Activated naive CD4-positive, alpha-beta T cell (primary cell): Measurements from ENCODE around the gene TAF3.

ENCODE experiments used
- DNase-seq, 4 experiments: peaks; one replicate each; lab custom pipeline; 2025; lab: John Stamatoyannopoulos, UW

TAF3 gene

GRCh38 chr10:8035006-8035640 lies 216.8 kb downstream of the TAF3 start:
- DNase-seq: no peak

DNA sequence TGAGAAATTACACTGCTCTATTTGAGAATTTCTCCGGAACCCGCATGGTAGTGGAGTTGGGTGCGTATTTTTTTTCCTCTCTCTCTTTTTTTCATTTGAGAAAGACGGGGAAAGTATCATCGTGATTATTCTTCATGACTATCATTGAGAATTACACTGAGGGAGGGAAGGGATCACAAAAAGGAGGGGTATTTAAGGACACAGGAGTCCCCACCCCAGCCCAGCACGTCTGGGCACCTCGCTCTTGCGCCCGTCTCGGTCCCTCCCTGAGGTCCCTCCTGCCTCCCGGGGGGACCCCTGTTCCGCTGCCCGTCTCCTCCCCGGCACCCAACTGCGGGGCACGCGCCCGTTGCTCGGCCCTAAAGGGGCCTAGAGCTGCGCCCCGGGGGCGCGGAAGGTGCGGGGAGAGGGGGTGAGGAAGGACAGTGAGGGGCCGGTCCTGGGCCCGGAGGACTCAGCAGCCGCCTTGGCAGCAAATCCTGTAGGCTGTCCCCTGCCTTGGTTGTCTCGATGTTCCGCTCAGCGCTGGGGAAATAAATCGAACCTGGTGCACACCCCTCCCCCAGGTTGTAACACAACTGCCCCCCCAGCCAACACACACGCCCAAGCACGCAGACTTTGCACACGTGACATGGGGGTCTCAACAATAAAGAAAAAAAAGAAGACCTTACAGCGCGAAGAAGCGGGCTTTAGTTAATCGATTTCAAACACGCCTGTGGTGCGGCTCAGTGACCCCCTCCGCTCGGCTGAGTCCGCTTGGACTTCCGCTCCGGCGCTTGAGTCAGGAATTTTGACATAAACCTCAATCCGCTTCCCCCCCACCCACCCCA lies 217.6 kb downstream of the TAF3 start:
- DNase-seq: no peak

DNA sequence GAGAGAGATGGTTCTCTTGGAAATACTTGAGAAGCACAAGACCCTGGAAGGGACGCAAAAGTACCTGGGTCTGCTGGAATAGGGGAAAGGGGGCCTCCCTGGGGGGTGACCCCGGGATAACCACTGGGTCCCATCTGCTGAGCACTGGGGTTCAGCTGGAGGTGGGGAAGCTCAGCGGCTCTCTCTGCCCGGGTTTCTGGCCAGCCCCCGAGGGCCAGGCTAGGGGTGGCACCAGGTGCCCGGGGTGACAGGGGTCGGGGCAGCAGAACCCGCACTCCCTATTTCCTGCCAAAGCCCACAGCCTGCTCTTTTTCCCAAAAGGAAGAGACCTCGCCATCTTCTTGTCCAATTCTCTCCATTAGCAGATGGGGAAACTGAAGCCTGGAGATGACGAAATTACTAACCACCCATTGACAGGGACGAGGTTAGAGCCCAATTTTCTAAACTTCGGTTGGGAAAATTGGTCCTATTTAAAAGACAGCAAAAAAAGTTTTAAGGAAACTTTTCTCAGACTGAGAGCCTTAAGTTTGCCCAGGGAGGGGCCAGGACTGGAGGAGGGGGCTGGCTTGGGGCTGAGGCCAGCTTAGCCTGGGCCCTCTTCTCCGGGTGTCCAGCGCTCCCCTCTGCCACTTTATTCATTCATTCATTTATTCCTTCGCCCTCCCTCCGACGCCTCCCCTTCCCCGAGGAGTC lies 218.3 kb downstream of the TAF3 start:
- no peak for DNase-seq

- DNase-seq: no peak
Measured at GRCh38 chr10:8037199-8037801, 219.0 kb downstream of the TAF3 start.

- DNase-seq: no peak
Measured at GRCh38 chr10:8037941-8038894, 219.9 kb downstream of the TAF3 start.

- DNase-seq: no peak
Measured at GRCh38 chr10:8039321-8039881, 221.1 kb downstream of the TAF3 start.

DNA sequence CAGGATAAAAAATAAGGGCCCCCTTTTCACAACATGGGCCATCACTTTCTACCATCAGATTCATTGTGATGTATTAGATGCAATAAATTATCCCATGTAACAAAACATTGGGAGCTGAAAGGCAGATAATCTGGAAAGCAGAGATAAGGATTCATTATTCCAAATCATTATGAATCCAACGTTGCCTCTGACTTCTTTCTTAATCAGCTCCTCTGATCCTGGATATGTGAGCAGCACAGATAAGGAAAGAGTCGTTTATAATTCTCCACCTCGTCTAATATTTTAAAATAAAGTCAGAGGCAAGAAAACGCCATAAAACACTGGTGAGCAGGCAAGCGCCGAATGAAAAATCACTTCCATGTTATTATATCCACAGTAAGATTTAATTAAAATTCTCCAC lies 222.3 kb downstream of the TAF3 start:
- DNase-seq: no peak

DNA sequence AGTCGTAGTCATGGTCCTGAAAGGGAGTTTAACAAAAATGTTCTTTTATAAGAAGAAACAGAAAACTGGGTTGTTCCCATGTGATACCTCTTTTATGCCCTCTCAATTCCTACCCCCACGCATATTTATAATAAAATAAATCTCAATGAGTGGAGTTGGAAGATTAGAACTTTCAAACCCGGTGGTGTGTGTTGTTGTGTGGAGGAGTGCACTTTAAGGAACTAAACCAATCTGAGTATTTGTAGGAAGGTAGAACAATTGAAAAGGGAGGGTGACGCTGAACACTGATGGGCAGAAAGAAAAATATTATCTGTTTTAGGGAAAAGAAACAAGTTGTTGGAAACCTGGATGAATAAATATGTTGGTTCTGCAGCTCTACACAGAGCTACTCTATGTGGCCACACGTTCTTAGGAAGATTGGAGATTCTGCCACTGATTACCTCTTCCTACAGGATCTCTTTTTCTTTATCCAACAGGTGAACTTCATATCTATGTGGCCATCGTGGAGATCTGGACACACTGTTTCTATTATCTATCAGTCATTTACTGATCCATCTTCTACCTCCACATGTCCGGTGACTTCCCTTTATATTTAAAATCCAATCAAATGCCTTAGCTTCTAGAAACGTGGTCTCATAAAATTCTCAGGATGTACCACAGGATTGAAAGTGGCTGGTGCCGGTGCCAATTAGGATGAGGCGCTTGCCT lies 223.1 kb downstream of the TAF3 start:
- DNase-seq: no peak

- no peak for DNase-seq
Measured at GRCh38 chr10:8041992-8042720, 223.9 kb downstream of the TAF3 start.

DNA sequence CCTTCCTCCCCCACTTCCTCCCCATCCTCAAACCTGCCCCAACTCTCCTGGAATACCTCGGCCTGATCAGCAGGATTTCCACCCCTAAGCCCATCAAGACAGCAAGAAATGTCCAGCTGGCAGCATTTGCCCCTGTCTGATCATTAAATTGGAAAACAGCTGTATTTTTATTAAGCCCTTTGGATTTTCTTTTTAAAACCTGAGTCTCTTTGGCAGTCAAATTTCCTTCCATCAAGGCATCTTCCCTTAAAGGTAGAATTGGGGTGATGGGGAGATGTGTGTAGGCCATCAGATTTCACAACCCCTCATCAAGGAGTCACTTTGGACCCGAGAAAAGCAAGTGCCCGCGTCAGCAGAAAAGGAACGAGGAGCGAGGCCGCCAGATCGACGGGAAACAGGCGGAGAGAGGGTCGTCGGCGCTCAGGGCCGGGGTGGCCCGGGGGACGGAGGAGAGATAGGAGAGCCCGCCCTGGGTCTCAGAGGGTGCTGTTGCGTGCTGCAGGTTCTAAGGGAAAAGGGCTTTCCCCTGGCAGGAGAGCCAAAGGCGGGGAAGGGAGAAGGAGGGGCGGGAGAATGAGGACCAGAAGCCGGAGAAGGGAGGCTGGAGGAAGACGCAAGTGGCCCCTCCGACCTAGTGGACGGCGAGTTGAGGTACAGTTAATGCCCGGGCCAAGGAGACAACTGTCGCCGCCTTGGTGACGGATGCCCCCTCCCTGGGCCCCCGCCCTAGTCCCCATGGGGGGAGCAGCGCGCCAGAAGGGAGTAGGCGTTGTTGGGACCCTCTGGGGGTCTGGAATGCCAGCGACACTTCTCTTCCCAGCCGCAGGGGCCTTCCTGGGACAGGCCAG lies 224.6 kb downstream of the TAF3 start:
- DNase-seq: no peak

GRCh38 chr10:8043569-8044306 lies 225.4 kb downstream of the TAF3 start:
- no peak for DNase-seq

DNA sequence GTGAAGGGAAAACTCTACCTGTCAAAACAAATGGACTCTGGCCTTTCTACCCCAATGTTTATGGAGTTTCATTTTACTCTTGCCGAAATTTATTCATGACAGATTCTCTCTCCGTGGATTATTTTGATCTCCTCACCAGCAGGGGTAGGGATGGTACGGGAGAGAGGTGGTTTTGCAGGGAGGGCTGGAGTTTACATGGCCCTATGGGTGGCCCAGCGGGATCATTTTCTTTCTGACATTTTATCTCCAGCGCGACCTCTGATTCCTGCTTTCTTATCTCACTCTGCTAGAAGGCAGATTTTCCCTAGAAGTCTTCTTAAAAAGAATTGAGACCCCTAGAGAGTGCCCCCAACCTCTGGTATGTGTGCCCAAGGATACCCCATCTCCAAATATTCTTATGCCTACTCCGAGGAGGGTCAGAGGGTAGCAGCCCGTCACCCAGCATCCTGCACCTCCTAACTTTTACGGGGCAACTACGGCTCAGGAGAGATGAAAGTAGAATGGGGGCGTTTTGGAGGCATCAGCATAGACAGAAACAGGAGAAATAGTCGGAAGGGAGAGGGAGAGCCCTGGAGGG lies 226.1 kb downstream of the TAF3 start:
- DNase-seq: no peak

GRCh38 chr10:8044908-8045725 lies 226.8 kb downstream of the TAF3 start:
- DNase-seq: no peak

DNA sequence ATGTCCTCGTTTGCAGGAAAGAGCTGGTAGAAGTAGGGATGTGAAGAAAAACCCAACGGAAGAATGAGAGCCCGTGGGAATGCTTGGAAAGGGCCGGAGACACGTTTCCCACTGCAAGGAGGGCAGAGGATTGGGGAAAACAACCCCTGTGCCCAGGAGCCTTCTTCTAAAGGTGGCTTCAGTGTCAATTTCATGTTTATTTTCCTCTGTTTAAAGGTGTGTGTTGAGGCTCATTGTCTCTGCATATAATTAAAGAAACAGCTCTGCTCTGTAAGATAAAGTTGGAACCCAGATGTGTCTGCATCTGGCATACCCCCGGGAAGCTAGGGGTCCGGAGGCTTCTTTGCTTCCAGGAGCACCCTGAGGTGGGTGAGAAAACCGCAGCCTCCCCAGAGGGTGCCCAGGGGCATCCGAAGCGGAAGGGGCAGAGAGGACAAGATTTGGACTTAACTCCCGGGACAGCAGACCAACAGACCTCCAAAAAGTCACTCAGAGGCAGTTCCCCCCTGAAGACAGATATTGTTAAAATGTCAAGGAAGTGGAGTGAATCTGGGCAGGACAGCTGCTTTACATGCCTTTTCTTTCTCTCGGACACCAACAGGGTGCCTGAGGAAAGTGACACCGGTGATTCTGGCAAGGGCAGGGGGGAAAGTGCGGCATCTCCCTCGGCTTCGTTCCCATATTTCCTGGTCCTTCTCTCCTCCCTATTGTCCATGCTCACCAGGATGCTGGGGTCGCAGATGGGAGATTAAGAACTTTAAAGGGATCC lies 227.6 kb downstream of the TAF3 start:
- DNase-seq: no peak

- DNase-seq: no peak
Measured at GRCh38 chr10:8047452-8048280, 229.4 kb downstream of the TAF3 start.
